ENCODE data around the gene ANKS1B. TPM values are rescaled to one million over a fixed set of nuclear protein-coding genes. Genes with fewer than 3 reads are reported as not detected.

Gene ANKS1B
- polyA plus RNA-seq, 1 experiment, result 0.27 TPM

DNA sequence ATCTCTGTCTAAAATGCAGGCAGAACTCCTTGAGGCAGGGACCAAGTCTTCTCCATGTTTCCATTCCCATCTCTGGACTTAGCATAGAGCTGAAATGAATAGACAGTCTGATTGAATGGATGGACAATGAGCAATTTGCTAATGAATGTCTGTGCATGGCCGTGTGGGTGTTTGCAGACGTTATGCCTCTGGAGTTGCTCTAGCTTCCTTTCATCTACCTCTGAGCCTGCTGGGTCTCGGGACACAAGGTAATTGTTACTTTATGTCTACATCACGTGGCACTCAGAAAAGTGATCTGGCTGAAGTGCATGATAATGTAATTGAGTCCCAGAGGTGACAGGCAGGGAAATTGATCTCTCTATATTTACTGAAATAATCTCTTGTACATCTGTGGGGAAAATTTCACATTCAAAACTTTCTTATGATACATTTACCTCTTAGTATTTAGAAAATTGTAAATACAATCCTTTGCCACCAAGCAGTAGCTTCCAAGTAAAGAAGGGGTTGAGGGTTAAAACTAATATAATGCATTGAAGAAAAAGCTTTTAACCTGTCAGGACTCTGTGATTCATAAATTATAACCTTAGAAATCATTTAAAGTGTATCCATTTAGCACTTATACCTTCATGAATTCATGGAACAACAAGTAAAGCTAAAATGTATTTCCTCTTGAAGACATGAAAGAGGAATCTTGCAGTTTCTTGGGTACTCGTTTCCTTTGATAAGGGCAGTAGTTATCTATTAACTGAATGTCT is 915.6 kb downstream of the ANKS1B start:
- no peak for TF ChIP-seq CTCF (IDR thresholded peaks at IDR 0.05; ENCODE audit: insufficient read depth, low read depth, low read length)
- Histone ChIP-seq H3K27me3 (ENCODE audit: control insufficient read depth, insufficient read depth, low read length) (no peaks in the 10 kb centered on the region), H3K36me3 (ENCODE audit: control insufficient read depth, insufficient read depth, low read length) (no peaks in the 10 kb centered on the region), H3K4me3 (ENCODE audit: low read depth, low read length) (no peak overlapping the region)
- CTCF ChIA-PET, result no interaction called here
- no peak for DNase-seq (ENCODE audit: low read depth)
- POLR2A ChIA-PET, result no interaction called here

GRCh38 chr12:99067171-99067785 is 917.5 kb downstream of the ANKS1B start:
- H3K4me3 ChIP-seq (ENCODE audit: low read depth, low read length), result no peak overlapping the region
- ChIA-PET POLR2A (no interaction called here), CTCF (interaction anchor here (0.6 kb wide), 1 partner anchor 424 kb away, joined by 3 read pairs; no protein-coding TSS in a partner anchor)
- no peaks in the 10 kb centered on the region for H3K36me3 ChIP-seq (ENCODE audit: control insufficient read depth, insufficient read depth, low read length)
- no peak for DNase-seq (ENCODE audit: low read depth)
- TF ChIP-seq CTCF (IDR thresholded peaks at IDR 0.05; ENCODE audit: insufficient read depth, low read depth, low read length), result no peak
- no peaks in the 10 kb centered on the region for H3K27me3 ChIP-seq (ENCODE audit: control insufficient read depth, insufficient read depth, low read length)

DNA sequence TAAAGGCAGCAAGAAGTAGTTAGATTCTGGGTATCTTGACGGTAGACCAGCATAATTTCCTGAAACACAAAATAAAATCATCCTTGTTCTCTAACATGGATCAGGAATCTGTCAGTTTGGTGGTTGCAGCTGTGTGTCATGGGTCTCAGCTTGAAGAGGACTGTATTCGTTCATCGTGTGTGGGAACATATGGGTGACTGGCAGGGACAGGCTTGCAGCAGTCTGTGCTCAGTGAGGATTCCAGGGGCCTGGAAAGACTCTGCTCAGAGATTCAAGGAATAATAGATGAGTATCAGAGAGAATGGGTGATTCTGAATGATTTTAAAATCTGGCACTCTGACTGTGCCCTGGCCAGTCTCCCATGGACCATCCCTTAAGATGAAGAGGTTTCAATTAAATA is 918.0 kb downstream of the ANKS1B start:
- no peak for DNase-seq (ENCODE audit: low read depth)
- ChIA-PET POLR2A (no interaction called here), CTCF (interaction anchor here (0.6 kb wide), 1 partner anchor 425 kb away, joined by 3 read pairs; no protein-coding TSS in a partner anchor)
- no peak overlapping the region for H3K4me3 ChIP-seq (ENCODE audit: low read depth, low read length)
- no peaks in the 10 kb centered on the region for H3K36me3 ChIP-seq (ENCODE audit: control insufficient read depth, insufficient read depth, low read length)
- H3K27me3 ChIP-seq (ENCODE audit: control insufficient read depth, insufficient read depth, low read length), result no peaks in the 10 kb centered on the region
- TF ChIP-seq CTCF (IDR thresholded peaks at IDR 0.05; ENCODE audit: insufficient read depth, low read depth, low read length), result no peak

DNA sequence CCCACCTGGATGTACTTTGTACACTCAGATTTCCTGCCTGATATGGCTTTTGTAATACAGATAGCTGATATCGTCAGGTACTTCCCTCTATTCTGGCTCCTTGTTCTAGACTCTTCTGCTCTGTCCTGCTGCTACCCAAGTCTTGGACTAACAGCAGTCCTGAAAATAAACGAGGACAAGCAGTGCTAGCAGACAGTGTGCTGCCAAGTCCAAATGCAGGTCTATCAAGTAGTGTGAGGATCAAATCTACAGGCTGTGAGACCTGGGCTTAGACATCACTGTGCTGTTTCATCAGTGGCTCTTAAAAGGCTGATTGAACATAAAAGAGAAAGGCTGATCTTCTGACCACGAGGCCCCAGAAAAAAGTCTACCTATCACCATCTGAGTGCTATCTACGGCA is 921.6 kb downstream of the ANKS1B start:
- Histone ChIP-seq H3K36me3 (ENCODE audit: control insufficient read depth, insufficient read depth, low read length) (no peaks in the 10 kb centered on the region), H3K4me3 (ENCODE audit: low read depth, low read length) (no peak overlapping the region), H3K27me3 (ENCODE audit: control insufficient read depth, insufficient read depth, low read length) (no peaks in the 10 kb centered on the region)
- no peak for TF ChIP-seq CTCF (IDR thresholded peaks at IDR 0.05; ENCODE audit: insufficient read depth, low read depth, low read length)
- no peak for DNase-seq (ENCODE audit: low read depth)
- CTCF ChIA-PET, result no interaction called here
- POLR2A ChIA-PET, result no interaction called here

DNA sequence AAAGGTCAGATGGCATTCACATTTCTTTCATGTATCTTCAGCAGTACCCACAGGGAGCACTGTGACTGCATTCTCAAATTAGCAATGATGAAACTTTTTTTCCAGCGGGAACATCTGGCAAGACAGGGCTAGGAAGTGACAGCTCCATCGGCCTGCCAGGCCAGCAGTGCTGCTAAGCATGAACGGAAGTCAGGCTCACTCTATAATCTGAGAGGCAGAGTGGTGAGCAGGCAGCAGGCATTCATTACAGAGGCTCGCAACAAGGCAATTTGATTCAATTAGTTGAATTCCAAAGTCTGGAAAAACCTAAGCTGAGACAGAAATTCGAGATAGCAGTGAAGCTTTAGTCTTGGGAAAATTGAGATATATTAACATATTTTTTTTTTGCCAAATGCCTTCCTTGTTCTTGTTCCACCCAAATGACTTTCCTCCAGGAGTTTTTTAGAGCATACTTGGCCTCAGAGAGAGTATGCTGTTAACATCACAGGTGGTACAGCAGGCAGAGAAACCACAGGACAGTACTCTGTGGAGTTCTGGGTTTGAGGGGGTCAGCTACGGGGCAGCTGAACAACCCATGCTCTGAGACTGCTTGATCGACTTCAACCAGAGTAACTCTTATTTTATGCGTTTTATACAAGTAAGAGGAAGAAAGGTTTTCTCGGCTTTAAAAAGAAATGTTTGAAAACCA is 924.8 kb downstream of the ANKS1B start:
- TF ChIP-seq CTCF (IDR thresholded peaks at IDR 0.05; ENCODE audit: insufficient read depth, low read depth, low read length), result no peak

More for the DNA sequence above, 924.8 kb downstream of the ANKS1B start:
- CTCF ChIA-PET, result no interaction called here
- no peaks in the 10 kb centered on the region for H3K36me3 ChIP-seq (ENCODE audit: control insufficient read depth, insufficient read depth, low read length)
- POLR2A ChIA-PET, result no interaction called here
- no peaks in the 10 kb centered on the region for H3K27me3 ChIP-seq (ENCODE audit: control insufficient read depth, insufficient read depth, low read length)
- no peak overlapping the region for H3K4me3 ChIP-seq (ENCODE audit: low read depth, low read length)
- DNase-seq (ENCODE audit: low read depth), result peak; percentile 19
